Breast epithelium (tissue), 3 donors: Measurements from ENCODE around the gene PEX5L.

Experiments
- POLR2A ChIP-seq: fragments of 450-650 bp; IDR thresholded peaks from one replicate; pipeline ENCODE4 v1.6.1; 2016; ENCODE audit warnings: antibody characterized with exemption, mild to moderate bottlenecking, moderate library complexity
- TF ChIP-seq, protein P1 (sequence below), 3 donors: fragments of 450-650 bp; IDR thresholded peaks; one replicate each; pipeline ENCODE4 v1.5.1; 2016 to 2017; ENCODE audit warnings: antibody characterized with exemption in 3 of 3, mild to moderate bottlenecking in 3 of 3, moderate library complexity in 3 of 3

DNA sequence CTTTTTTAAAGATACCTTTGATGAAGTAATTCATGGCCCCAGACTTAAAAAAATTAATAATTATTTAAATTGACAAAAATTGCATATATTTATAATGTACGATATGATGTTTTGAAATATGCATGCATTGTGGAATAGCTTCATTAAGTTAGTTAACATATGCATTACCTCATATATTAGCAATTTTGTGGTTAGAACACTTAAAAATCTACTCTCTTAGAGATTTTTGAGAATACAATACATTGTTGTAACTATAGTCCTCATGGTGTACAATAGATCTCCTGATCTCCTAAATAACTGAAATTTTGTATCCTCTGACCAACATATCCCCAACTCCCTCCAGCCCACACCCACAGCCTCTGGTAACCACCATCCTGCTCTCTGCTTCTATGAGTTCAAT lies 104.1 kb downstream of the PEX5L start:
- TF ChIP-seq, protein P1, sequence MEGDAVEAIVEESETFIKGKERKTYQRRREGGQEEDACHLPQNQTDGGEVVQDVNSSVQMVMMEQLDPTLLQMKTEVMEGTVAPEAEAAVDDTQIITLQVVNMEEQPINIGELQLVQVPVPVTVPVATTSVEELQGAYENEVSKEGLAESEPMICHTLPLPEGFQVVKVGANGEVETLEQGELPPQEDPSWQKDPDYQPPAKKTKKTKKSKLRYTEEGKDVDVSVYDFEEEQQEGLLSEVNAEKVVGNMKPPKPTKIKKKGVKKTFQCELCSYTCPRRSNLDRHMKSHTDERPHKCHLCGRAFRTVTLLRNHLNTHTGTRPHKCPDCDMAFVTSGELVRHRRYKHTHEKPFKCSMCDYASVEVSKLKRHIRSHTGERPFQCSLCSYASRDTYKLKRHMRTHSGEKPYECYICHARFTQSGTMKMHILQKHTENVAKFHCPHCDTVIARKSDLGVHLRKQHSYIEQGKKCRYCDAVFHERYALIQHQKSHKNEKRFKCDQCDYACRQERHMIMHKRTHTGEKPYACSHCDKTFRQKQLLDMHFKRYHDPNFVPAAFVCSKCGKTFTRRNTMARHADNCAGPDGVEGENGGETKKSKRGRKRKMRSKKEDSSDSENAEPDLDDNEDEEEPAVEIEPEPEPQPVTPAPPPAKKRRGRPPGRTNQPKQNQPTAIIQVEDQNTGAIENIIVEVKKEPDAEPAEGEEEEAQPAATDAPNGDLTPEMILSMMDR (IDR thresholded peaks at IDR 0.05), result no peak
- no peak for TF ChIP-seq POLR2A
